Tongue (tissue), 2 donors: ENCODE measurements around the gene AKT2. TPM values are rescaled to one million over a fixed set of nuclear protein-coding genes. Genes with fewer than 3 reads are reported as not detected.
"Not testable (repeated sequence)": the region's sequence is repeated elsewhere in the genome, so short reads cannot be mapped to it uniquely, and the experiment has no call there.

Source experiments
- DNase-seq: peaks from one replicate; pipeline ENCODE4 v3.0.0-alpha.2; 2015
- total RNA-seq: library from RNA; depleted of rRNA; stranded (reverse); fragments of >200 nt; gene quantifications from one replicate; pipeline ENCODE4 v1.2.3, GENCODE V29; 2014

Gene AKT2
- 142 TPM for total RNA-seq

DNA sequence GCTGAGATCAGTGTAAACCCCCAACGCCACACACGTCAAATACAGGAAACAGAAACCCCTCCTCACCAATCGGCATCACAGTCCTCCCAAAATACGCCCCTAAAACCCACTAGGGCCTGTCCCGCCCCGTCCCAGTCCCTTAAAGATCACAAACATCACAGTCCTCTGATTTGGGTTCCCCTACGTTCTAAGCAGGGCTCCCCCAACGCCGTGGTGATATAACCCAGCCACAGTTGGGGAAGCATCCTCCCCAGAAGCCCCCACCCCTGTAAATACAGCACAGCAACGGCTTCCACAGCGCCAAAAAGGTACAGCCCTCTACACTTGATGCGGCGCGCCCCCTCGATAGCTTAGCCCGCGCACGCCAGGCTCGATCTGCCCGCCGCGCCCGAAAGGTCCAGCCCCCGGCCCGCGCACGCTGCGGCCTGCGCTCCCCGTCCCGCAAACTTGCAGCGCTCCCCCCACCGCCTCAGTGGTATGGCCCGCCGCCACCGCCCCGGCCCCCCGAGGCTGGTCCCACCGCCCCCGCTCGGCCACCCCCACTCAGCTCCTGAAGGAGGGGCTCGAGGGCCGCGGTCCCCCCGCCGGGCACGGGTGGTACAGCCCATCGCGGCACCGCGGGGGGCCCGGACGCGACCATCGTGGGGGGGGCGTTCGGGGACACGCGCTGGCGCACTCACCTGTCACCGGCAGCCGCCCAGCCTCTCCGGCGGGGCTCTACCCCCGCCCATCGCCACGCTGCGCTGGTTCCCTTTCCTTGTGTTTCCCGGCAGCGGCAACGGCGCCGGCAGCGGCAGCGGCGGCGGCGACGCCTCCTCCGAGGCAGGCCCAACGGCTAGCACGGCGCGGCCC, at the start of gene AKT2:
Gene AKT2, minus strand, starts transcription at position 845 of the 852 bp plus-strand sequence. CDS start 20,078 bp downstream, outside the sequence.
- DNase-seq = peak; percentile 90

DNA sequence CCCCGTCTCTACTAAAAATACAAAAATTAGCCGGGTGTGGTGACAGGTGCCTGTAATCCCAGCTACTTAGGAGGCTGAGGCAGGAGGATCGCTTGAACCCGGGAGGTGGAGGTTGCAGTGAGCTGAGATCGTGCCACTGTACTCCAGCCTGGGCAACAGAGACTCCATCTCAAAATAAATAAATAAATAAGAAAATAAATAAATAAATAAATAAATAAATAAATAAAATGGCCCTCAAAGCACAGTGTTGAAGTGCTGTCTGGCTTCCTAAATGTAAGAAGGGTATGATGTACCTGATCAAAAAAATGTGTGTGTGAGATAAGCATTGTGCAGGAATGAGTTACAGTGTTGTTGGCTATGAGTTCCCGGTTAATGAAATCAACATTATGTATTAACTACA, 47.9 kb upstream of the AKT2 start:
- not testable (repeated sequence) for DNase-seq

DNA sequence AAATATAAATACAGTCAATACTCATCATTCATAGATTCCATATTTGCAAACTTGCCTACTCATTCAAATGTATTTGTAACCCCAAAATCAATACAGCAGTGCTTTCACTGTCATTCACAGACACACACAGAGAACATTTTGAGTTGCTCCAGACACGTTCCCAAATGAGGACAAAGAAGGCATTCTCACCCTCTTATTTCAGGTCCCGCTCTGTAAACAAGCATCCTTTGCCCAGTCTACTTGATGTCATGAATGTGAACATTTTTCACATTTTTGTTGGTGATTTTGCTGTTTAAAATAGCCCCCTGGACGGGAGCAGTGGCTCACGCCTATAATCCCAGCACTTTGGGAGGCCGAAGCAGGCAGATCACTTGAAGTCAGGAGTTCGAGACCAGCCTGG, 47.5 kb upstream of the AKT2 start:
- no peak for DNase-seq

DNA sequence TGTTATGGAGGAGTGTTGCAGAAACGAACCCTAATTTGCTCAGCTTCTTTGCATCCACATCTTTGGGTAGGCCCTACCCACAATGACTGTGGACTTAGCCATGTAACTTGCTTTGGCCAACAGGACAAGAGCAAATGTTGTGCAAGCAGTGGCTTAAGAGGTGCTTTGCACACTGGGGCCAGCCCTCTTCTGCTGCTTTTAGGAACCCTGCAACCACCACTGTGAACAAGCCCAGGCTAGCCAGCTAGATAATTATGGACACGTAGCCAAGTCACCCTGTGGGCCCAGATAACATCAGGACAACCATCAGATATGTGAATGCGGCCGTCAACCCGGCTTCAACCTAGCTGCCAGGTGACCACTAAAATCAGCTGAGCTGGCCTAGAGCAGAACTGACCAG, 45.9 kb upstream of the AKT2 start:
- DNase-seq = no peak

DNA sequence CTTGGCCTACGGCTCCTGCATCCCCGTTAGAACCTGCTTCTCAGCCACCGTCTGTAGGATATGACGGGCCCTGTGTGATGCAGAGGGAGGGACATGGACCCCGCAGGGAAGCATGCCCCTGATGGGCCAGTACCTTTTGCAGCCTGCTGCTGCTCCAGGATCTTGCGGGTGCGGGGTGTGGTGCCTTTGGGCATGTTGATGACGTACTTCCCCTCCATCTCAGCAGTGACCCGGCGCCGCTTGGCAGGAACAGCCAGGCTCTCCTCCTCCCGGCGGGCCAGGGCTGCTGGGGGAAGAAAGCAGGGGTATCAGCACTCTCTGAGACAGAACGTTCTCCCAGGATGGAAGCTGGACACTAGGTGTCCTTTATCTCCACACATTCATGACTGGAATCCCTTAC, 41.1 kb upstream of the AKT2 start:
- no peak for DNase-seq

DNA sequence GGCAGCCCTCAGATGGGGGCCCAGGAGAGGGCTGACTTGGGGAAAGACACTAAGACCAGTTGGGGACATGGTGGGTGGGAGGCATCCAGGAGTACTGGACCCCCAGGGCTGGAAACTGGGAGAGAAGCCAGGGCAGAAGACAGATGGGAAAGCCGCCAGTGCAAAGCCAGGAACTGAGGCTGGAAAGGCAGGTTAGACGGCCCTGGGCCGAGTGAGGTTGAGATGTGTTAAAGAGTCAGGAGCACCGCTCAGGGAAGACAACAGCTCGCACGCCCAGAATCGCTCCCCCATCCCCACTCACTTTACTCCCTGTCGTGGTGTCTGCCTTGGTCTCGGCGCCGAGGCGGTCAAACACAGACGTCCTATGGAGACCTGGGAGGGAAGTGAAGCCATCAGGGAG, 38.6 kb upstream of the AKT2 start:
- no peak for DNase-seq

DNA sequence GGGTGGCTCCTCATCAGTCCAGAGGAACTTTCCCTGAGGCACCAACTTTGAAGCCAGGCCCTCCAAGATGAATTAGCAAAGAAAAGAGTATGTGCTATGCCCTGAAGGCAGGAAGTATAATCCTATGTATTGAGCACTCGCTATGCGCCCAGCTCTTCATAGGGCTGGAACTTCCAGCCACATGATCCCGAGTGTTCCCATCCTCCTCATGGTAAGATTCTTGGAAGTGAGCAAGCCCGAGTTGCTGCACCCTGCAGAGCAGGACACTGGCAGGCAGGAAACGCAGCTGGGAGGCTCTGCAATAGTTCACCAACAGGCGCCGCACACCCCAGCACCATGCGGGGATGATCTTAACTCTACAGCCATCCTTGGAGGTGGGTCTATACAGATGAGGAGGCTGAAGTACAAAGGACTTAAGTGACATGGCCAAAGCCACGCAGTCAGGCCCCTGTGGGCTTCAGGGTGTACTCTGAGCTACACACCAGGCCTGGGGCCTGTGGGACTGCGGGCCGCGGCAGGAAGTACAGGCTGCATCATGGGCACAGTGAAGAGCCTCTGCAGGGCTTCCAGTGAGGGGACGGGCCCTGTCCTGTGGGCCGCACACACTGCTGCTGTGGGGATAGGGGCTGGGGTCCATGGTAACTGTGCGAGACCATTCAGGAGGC, 37.9 kb upstream of the AKT2 start:
- DNase-seq = no peak

DNA sequence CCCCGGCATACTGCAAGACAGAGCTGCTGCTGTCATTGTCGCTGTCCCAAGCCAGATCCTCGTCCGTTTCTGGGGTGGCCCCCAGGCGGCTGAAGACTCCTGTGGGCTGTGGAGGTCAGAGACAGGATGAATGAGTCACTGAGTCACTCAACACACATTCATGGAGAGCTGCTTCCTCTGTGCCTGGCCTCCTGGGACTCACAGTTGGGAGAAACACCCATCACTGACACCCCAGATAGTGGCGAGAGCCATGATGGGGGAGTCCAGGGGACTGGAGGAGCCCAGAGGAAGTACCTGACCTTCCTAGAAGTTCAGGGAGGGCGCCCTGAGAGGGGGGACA, 37.1 kb upstream of the AKT2 start:
- no peak for DNase-seq

DNA sequence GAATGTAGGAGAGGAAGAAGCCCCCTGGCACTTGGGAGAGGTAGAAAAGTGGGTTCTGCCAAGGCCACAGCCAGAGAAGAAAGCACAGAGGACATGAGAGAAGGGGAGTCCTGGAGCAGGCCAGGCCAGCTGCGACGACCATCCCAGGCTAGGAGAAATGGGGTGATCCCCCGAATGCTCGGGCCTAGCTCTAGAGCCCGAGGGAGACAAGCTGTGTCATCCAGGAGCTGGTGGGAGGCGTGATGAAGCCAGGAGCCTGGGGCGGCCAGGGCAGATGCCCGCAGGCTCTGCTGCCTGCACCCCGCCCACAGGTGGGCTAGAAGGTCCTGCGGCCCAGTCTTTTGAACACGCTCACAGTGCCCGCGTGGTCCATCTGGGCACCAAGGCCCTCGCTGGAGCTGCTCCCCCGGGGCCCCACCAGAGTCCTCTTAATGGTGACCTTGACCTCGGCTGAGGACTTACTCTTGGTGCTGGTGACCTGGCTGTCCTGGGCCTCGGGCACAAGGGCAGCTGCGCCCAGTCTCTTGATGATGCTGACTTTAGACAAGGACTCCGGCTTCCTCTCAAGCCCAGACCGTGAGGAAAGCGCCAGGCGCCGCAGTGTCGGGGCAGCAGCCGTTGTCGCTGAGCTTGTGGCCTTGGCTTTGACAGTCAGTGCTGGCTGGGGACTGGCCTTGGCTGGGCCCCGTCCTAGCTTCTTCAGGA, 36.6 kb upstream of the AKT2 start:
- DNase-seq = no peak

DNA sequence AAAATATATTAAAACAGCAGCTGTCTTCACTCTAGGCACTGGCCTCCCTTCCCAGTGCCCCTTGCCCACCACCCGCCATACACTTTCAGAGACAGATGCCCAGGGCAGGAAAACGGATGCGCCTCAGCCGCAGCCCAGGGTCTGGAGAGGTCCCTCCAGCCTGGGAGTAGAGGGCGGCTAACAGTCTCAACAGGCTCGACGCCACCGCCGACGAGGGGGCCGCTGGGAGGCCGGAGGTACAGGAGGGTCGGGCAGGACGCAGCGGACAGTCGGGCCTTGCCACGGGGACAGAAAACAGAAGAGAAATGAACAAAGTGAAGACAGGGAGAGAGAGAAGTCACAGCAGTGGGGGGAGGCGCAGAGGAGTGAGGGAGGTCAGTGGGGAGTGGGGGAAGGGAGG, 35.9 kb upstream of the AKT2 start:
- no peak for DNase-seq

DNA sequence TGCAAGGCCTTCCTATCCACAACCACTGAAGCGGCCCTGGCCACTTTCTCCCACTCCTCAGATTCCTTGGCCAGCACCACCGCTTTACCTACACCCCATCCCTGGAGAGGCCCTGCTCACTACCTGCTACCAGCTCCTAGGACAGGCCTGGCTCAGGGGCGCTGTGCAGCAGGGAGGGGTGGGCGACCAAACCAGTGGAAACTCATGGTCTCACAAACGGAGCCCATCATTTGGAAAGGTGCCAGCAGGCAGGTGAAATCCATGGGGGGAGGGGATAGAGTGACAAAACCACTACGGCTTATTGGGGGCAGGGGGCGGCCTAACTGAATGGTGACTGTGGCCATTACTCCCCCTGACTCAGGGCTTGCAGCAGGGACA, 35.4 kb upstream of the AKT2 start:
- no peak for DNase-seq

DNA sequence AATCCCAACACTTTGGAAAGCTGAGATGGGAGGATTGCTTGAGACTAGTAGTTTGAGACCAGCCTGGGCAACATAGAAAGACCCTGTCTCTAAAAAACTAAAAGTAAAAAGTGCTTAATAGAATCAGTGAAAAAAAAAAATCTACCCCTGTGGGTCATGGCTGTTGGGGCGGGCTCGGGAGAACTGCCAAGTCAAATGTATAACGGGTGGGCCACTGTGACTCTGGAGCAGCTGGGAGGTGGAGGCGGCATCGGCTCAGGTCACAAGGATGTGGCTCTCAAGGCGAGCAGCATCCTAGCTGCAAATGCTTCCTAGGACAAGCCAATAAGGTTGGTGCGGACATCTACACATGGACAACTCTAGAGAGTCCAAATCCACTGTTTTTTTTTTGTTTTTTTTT, 32.2 kb upstream of the AKT2 start:
- DNase-seq = peak; percentile 22

DNA sequence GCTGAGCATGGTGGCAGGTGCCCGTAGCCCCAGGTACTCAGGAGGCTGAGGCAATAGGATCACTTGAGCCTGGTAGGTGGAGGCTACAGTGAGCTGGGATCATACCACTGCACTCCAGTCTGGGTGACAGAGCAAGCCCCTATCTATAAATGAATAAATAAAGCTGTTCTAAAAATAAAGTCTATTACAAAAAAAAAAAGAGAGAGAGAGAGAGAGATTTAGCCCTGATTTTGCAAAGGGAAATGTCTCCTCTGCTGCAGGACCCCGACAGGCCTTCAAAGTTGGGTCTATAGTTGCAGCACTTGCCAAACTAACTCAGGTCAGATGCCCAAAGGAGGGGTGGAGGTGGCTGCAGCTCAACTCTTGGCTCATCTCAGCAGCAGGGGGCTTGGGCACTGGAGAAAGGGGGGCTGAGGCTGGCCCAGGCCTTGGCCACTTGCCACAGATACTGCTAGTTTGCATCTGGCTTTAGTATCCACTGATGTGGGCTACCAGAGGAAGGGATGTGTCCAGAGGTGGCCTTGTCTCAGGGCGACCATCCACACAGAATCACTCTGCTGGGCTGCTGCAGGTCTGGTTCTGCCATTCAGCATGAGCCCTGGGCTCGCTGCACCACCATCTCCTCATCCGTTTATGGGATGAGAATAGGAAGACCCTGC, 30.8 kb upstream of the AKT2 start:
- no peak for DNase-seq

DNA sequence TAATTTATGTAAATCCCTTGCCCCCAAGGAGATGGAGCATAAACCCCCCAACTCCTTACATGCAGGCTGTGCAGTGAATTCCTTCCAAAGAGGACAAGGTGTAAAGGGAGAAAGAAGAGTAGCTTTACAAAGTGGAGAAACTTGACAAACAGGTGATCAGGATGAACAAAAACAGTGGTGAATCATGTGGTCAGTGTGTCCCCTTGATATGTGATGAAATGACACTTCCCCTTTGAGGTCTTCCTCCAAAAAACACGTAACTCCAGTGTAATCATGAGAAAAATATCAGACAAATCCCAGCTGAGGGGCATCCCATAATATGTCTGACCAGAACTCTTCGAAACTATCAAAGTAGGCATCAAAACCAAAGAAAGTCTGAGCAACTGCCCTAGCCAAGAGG, 29.5 kb upstream of the AKT2 start:
- DNase-seq = no peak

DNA sequence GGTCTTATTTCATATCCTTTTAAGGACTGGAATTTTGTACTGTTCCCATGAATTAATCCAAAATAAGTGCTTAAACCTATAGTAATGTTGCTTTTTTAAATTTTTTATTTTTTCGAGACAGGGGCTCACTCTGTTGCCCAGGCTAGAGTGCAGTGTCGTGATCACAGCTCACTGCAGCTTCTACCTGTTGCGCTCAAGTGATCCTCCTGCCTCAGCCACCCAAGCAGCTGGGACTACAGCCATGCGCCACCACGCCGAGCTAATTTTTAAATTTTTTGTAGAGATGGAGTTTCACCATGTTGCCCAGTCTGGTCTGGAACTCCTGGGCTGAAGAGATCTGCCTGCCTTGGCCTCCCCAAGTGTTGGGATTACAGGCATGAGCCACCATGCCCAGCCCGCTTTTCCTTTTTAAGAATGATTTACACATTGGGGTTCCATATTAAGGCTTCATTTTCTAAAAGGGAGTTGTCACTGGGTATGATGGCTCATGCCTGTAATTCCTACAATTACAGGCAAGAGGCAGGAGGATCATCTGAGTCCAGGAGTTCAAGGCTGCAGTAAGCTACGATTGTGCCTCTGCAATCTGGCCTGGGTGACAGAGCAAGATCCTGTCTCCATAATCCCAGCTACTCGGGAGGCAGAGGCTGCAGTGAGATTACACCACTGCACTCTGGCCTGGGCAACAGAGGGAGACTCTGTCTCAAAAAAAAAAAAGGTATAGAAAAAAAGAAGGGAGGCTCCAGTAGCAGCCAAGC, 28.3 kb upstream of the AKT2 start:
- no peak for DNase-seq

DNA sequence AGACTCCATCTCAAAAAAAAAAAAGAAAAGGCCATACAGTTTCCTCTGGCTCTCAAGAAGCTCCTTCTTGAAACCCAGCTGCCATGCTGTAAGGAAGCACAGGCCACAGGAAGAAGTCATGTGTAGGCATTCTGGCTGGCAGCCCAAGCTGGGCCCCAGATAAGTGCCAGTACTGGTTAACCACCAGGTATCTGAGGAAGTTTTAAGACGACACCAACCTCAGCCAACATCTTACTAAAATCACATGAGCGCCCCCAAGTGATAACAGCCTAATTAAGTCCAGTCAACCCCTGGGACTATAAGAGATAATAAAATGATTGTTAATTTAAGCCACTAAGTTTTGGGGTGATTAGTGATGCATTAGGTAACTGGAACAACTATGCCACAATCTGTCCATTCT, 27.4 kb upstream of the AKT2 start:
- no peak for DNase-seq

DNA sequence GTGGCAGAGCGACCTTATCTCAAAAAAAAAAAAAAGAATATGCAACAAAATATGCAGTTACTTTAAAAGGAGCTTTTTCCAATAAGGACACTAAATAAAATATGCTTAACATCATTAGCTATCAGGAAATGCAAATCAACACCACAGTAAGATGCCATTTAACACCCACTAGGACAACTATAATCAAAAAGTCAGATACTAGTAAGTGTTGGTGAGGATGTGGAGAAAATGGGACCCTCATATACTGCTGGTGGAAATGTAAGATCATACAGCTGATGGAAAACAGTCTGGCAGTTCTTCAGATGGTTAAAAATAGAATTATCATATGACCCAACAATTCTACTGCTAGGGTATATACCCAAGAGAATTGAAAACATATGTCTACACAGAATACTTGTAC, 24.5 kb upstream of the AKT2 start:
- DNase-seq = no peak

DNA sequence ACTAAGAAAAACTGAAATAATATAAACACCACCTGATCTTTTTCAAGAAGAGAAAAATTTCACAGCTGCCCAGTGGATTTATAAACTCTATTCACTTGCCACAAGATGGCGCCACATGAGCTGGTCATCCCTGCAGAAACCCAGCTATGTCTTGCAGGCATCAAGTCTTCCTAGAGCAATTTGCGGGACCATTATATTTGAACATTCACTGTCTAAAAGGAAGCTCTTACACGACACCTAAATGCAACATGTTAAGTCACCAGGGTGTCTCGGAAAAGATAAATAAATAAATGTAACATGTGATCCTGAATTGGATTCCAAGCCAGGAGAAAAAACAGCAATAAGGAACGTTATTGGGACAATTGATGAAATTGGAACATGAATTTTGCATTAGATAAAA, 20.3 kb upstream of the AKT2 start:
- DNase-seq = peak; percentile 96

DNA sequence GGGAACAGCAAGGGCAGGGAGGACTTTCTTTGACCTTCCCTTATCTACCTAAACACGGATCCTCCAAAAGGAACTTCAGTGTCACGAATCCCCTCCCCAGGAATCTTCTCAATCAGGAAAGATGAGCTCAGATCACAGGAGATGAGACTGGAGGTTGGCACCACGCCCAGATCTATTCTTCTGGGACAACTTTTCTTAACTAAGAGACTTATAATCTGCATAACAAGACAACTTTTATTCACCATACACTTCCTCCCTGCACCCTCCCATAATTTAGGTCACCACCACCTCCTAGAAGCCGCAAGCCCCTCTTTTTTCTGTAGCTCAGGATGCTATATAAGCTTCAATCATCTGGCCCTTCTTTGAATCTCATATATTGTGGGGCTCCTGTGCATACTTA, 19.2 kb upstream of the AKT2 start:
- no peak for DNase-seq

DNA sequence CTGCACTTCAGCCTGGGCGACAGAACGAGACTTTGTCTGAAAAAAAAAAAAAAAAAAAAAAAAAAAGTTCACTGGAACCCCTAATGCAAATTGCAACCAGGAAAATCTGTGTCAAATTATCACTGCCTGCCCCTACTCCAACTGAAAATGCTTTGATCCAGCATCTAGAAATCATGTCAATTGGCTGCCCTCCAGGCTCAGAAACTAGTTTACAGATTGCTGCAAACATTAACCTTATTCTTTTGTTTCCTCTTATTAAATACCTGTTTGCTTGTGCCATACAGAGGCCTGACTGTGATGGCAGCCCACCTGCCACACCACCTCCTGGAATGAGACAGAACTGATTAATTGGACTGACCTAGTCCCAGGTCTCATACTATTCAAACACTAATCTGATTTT, 18.6 kb upstream of the AKT2 start:
- DNase-seq = no peak

DNA sequence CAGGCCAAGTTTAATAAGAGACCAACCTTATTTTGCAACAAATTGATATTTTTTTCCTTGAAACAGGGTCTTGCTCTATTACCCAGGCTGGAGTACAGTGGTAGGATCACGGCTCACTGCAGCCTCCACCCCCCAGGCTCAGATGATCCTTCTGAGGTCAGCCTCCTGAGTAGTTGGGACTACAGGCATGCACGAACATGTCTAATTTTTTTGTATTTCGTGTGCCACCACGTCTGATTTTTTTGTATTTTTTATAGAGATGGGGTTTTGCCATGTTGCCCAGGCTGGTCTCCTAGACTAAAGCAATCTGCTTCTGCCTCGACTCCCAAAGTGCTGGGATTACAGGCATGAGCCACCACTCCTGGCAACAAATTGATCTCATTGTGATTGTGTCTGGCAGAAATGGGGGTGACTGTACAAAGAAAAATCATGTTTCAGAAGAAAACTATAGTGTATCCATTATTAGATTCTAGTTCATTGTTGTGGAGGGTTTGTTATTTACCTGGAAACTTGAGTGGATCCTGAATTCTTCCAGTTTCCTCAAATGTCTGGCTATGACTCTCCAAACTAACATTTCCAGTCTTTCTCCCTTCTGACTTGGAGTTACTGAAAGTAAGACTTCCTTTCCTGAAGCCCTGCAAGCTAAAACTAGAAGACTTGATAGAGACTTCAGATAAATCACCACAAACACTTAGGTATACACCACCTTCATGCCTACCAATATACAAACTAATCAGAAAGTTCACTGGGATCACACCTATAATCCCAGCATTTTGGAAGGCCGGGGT, 17.3 kb upstream of the AKT2 start:
- DNase-seq = no peak
